Ovary (tissue), 9 donors: Measurements from ENCODE around the gene MGAT5. TPM values are rescaled to one million over a fixed set of nuclear protein-coding genes. Genes with fewer than 3 reads are reported as not detected.

Source experiments
- DNase-seq, 5 donors: peaks; one replicate each; pipeline ENCODE4 v3.0.0-alpha.2; 2019 to 2020
- H3K27ac ChIP-seq, 2 donors: fragments of 200-600 bp; one replicate each; pipeline versions ENCODE4 v1.5.1 to v1.8.0; 2019 to 2022
- H3K27me3 ChIP-seq: fragments of 200-600 bp; one replicate; pipeline ENCODE4 v1.8.0; 2022
- H3K36me3 ChIP-seq: fragments of 200-600 bp; sonication (generic); one replicate; pipeline ENCODE4 v1.5.1; 2019
- H3K4me1 ChIP-seq: one replicate; pipeline ENCODE4 v1.8.1; 2013; ENCODE audit warnings: mild to moderate bottlenecking, moderate library complexity; ENCODE audit not compliant: insufficient read depth
- H3K4me3 ChIP-seq: fragments of 200-600 bp; sonication (generic); one replicate; pipeline ENCODE4 v1.5.1; 2017
- H3K9me3 ChIP-seq, 2 donors: fragments of 200-600 bp in 1 of 2; sonication (generic) in 1 of 2; one replicate each; pipeline versions ENCODE4 v1.5.1 to v1.8.1; 2013 to 2019; ENCODE audit warnings: mild to moderate bottlenecking in 1 of 2, moderate library complexity in 1 of 2
- CTCF ChIP-seq, 3 donors: fragments of 450-650 bp in 2 of 3; fragments of 200-600 bp in 1 of 3; IDR thresholded peaks; one replicate each; pipeline versions ENCODE4 v1.5.1 to v1.8.0; 2016 to 2022; ENCODE audit warnings: antibody characterized with exemption in 3 of 3, mild to moderate bottlenecking in 1 of 3
- EP300 ChIP-seq: sonication (generic); formaldehyde crosslinking; IDR thresholded peaks from one replicate; pipeline ENCODE4 v1.6.1; 2017; ENCODE audit warnings: antibody characterized with exemption
- POLR2A ChIP-seq: fragments of 450-650 bp; IDR thresholded peaks from one replicate; pipeline ENCODE4 v1.6.1; 2017; ENCODE audit warnings: antibody characterized with exemption, mild to moderate bottlenecking, moderate library complexity
- WGBS, 3 donors: extraction: QIAGEN DNeasy Blood & Tissue Kit in 1 of 3; methylation state at CpG; one replicate each; pipeline versions ENCODE4 v1.1.5 to v1.1.7; 2013 to 2017; 5-methylcytosine and 5-hydroxymethylcytosine counted together
- intact Hi-C, 4 donors: fragments of 100-400 bp; cut with DNase I; formaldehyde crosslinking; loops; one replicate each; pipeline versions ENCODE4 v1.11.0 to v1.15.1; 2022 to 2023
- polyA plus RNA-seq, 2 donors: library from polyadenylated mRNA; stranded (reverse); fragments of 200-250 nt in 1 of 2; fragments of 350-450 nt in 1 of 2; fragmentation: Illumina TruSeq in 1 of 2; extraction: RNeasy Lipid Tissue Mini Kit (QIAGEN cat#74804) in 1 of 2; gene quantifications; one replicate each; pipeline ENCODE4 v1.2.3, GENCODE V29; 2013 to 2014
- total RNA-seq, 7 donors: library from RNA; depleted of rRNA in 2 of 7; stranded (reverse); fragments of >200 nt in 2 of 7; fragmentation: NEBNext Ultra II Directional in 3 of 7; extraction: Animal tissue kit (Norgen Biotek cat#: 25700) in 3 of 7; gene quantifications; one replicate each; pipeline versions ENCODE4 v1.1.0 to v1.2.4, GENCODE V29; 2016 to 2023
- donor health status: DM: no; HTN: no; CAD: no; lungs with moderate emphysema.
- donor health status: DM: no; HTN: no; CAD: no.
- donor health status: Bipolar disorder and iron deficiency.
- donor health status: DM: yes; HTN: yes; CAD: no.
- donor health status: DM: no; HTN: no; CAD: no.
- donor health status: DM: yes; HTN: yes; CAD: no.

The MGAT5 gene
- total and polyA plus RNA-seq, 9 donors = 11.3 to 61.2 (median 32.4) TPM

- Histone ChIP-seq H3K27ac (no peak overlapping the region), H3K4me1 (peaks cover 1% of the 10 kb centered on the region), H3K9me3 (no peaks in the 10 kb centered on the region), H3K4me3 (no peak overlapping the region), H3K27me3 (no peaks in the 10 kb centered on the region), H3K36me3 (no peaks in the 10 kb centered on the region)
- WGBS, 3 donors = 82 to 89% (median 84%) methylated on average over 11 of the region's 11 CpGs
- intact Hi-C loops = no loop called here
- TF ChIP-seq EP300 (no peak), CTCF (IDR thresholded peaks at IDR 0.05) (no peak), POLR2A (no peak)
- DNase-seq = no peak
Measured at GRCh38 chr2:134489732-134490384, 236.0 kb downstream of the MGAT5 start.

GRCh38 chr2:134490559-134490958 is 236.7 kb downstream of the MGAT5 start:
- intact Hi-C loops = no loop called here
- no peaks in the 10 kb centered on the region for H3K9me3 ChIP-seq

GRCh38 chr2:134491022-134491421 is 237.2 kb downstream of the MGAT5 start:
- WGBS, 3 donors = 27 to 74% (median 43%) methylated on average over 4 of the region's 4 CpGs
- H3K27ac ChIP-seq = no peak overlapping the region
- H3K4me1 ChIP-seq = peaks cover 1% of the 10 kb centered on the region
- no peaks in the 10 kb centered on the region for H3K36me3 ChIP-seq
- no peaks in the 10 kb centered on the region for H3K27me3 ChIP-seq
- no peak overlapping the region for H3K4me3 ChIP-seq
- no peak for TF ChIP-seq POLR2A
- no peak for TF ChIP-seq EP300
- no peak for TF ChIP-seq CTCF (IDR thresholded peaks at IDR 0.05)
- intact Hi-C loops = no loop called here
- no peaks in the 10 kb centered on the region for H3K9me3 ChIP-seq
- DNase-seq = no peak

More at GRCh38 chr2:134490559-134490958, 236.7 kb downstream of the MGAT5 start:
- H3K36me3 ChIP-seq = no peaks in the 10 kb centered on the region
- 67 to 87% (median 81%) methylated on average over 4 of the region's 4 CpGs for WGBS, 3 donors
- TF ChIP-seq CTCF (IDR thresholded peaks at IDR 0.05) = no peak
- no peak for TF ChIP-seq EP300
- TF ChIP-seq POLR2A = no peak
- DNase-seq = no peak
- H3K4me1 ChIP-seq = peaks cover 1% of the 10 kb centered on the region
- H3K27ac ChIP-seq = no peak overlapping the region
- H3K27me3 ChIP-seq = no peaks in the 10 kb centered on the region
- no peak overlapping the region for H3K4me3 ChIP-seq

- intact Hi-C loops = no loop called here
- Histone ChIP-seq H3K9me3 (no peaks in the 10 kb centered on the region), H3K4me1 (peaks cover 1% of the 10 kb centered on the region), H3K36me3 (no peaks in the 10 kb centered on the region), H3K27me3 (no peaks in the 10 kb centered on the region), H3K27ac (no peak overlapping the region), H3K4me3 (no peak overlapping the region)
- no peak for TF ChIP-seq EP300
- TF ChIP-seq CTCF (IDR thresholded peaks at IDR 0.05) = no peak
- no peak for TF ChIP-seq POLR2A
- WGBS, 3 donors = 24 to 49% (median 35%) methylated on average over 9 of the region's 9 CpGs
- DNase-seq = no peak
Measured at GRCh38 chr2:134491771-134492441, 238.0 kb downstream of the MGAT5 start.
